Large intestine (tissue), 3 donors: ENCODE measurements around the gene STEAP3. TPM values are rescaled to one million over a fixed set of nuclear protein-coding genes. Genes with fewer than 3 reads are reported as not detected.

Source experiments
- DNase-seq, 2 donors: peaks; one replicate each; pipeline versions ENCODE4 v3.0.0 to v3.0.0-alpha.2; 2013
- H3K27ac ChIP-seq: one replicate; pipeline ENCODE4 v1.5.1; 2013; ENCODE audit warnings: low read length
- H3K27me3 ChIP-seq: 2 replicates; pipeline ENCODE4 v1.6.1; 2013; ENCODE audit warnings: low read length; ENCODE audit not compliant: control insufficient read depth, insufficient read depth
- H3K36me3 ChIP-seq: 2 replicates; pipeline ENCODE4 v1.6.1; 2013; ENCODE audit warnings: low read length; ENCODE audit not compliant: control insufficient read depth, insufficient read depth
- H3K4me1 ChIP-seq: one replicate; pipeline ENCODE4 v1.6.1; 2013; ENCODE audit warnings: low read length; ENCODE audit not compliant: control insufficient read depth, insufficient read depth
- H3K4me3 ChIP-seq: one replicate; pipeline ENCODE4 v1.5.1; 2013; ENCODE audit warnings: low read length
- H3K9me3 ChIP-seq: one replicate; pipeline ENCODE4 v1.6.1; 2013; ENCODE audit warnings: mild to moderate bottlenecking, low read depth, low read length, moderate library complexity; ENCODE audit not compliant: control insufficient read depth
- WGBS: methylation state at CpG from one replicate; pipeline ENCODE4 v1.1.5; 2013; ENCODE audit warnings: low lambda C conversion rate; ENCODE audit not compliant: insufficient coverage; 5-methylcytosine and 5-hydroxymethylcytosine counted together
- polyA plus RNA-seq: library from polyadenylated mRNA; unstranded; fragments of 120-200 nt; gene quantifications from one replicate; pipeline ENCODE4 v1.2.1, GENCODE V29; 2013

Gene STEAP3
- polyA plus RNA-seq, 1 donor, result 1.4 TPM

DNA sequence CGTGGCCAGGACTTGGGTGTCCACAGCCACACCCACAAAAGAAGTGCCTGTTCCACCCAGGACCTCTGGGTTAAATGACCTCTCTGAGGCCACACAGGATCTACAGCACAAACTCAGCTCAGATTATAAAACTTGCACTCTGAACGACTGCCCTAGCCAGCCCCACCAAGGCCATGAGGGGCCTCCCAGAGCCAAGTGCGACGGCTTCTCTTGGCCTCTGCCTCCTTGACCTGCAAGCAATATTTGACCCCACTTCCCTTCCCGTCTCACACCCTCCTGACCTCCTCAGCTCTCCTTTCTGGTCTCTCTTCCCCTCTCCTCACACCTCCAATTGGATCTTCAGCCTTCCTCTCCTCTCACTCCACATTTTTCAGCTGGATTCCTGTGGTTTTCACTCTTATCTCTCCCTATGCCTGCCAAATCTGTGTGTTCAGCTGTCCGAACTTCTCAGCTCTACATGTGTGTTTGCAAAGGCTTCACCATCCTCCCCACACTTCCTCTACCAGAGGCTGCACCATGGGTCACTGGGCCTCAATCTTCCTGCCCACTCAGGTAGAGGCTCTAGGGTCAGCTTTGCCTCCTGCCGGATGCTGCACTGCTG is 25.3 kb upstream of the STEAP3 start:
- no peak overlapping the region for H3K4me3 ChIP-seq
- H3K36me3 ChIP-seq, result no peaks in the 10 kb centered on the region
- H3K27me3 ChIP-seq, result peaks cover 20% of the 10 kb centered on the region
- no CpG with 5 or more reads among the region's 7 CpGs for WGBS
- H3K9me3 ChIP-seq, result no peaks in the 10 kb centered on the region
- H3K27ac ChIP-seq, result no peak overlapping the region
- DNase-seq, result no peak
- no peaks in the 10 kb centered on the region for H3K4me1 ChIP-seq

DNA sequence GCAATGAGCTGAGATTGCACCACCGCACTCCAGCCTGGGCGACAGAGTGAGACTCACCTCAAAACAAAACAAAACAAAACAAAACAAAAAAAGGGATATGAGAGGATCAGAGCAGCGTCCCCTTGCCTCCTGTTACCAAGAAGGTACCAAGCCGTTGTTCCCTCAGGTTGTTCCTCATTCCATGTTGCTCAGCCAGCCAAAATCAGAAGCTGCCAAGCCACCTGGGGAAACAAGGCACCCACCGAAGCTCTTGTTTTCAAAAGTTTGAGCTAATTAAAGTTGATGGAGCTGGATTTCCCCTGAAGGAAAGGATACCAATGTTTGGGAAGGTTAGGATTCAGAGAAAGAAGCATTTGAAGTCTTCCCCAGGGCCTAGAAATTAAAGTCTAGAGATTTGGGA is 21.8 kb upstream of the STEAP3 start:
- H3K27ac ChIP-seq, result no peak overlapping the region
- 100% methylated on average over 1 of the region's 5 CpGs for WGBS
- no peaks in the 10 kb centered on the region for H3K4me1 ChIP-seq
- no peaks in the 10 kb centered on the region for H3K9me3 ChIP-seq
- no peaks in the 10 kb centered on the region for H3K36me3 ChIP-seq
- no peak for DNase-seq
- peaks cover 12% of the 10 kb centered on the region for H3K27me3 ChIP-seq
- H3K4me3 ChIP-seq, result no peak overlapping the region

DNA sequence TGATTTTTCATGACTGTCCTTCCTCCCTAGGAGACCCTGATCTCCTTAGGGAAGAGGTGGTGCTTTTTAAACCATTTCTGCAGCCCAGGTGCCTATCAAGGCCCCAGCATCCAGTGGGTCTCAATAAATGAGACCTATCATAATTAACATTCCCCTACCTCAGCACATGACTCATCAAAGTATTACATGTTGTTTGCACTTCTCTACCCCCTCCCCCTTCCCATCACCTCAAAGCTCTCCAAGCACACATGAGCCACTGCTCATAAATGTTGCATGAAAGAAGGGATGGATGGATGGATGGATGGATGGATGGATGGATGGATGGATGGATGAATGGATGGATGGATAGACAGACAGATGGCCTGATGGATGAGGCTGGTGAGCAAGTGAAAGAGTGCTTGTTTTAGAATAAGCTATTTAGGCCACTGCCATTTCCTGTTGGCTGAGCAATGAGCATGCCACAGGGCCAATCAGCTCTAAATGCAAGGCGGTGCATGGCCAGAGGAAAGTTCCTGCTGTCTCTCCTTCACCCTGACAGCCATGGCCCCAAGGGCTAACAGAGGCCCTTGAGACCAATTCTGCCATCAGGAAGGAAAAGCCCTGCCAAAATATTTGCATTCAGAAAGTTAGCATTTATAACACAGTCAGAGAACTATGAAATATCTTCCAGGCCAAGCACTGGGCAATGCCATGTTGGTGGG is 20.9 kb upstream of the STEAP3 start:
- H3K4me3 ChIP-seq, result no peak overlapping the region
- no CpG with 5 or more reads among the region's 1 CpG for WGBS
- no peak overlapping the region for H3K27ac ChIP-seq
- no peaks in the 10 kb centered on the region for H3K9me3 ChIP-seq
- DNase-seq, result no peak
- peaks cover 11% of the 10 kb centered on the region for H3K27me3 ChIP-seq
- no peaks in the 10 kb centered on the region for H3K36me3 ChIP-seq
- H3K4me1 ChIP-seq, result no peaks in the 10 kb centered on the region

DNA sequence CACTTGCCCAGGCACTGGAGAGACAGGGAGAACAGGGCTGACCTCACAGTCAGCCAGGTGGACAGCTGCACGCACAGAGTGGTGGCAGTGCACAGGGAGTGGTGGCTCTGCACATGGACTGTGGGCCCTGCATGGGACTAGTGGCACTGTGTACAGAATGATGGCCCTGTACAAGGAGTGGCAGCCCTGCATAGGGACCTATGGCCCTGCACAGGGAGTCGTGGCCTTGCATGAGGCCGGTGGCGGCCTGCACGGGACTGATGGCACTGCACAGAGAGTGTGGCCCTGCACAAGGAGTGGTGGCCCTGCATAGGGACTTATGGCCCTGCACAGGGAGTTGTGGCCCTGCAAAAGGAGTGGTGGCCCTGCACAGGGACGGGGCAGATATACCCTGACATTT is 19.1 kb upstream of the STEAP3 start:
- H3K9me3 ChIP-seq, result no peaks in the 10 kb centered on the region
- H3K36me3 ChIP-seq, result no peaks in the 10 kb centered on the region
- no CpG with 5 or more reads among the region's 6 CpGs for WGBS
- H3K27me3 ChIP-seq, result peaks cover 1% of the 10 kb centered on the region
- H3K4me3 ChIP-seq, result no peak overlapping the region
- DNase-seq, result no peak
- H3K4me1 ChIP-seq, result no peaks in the 10 kb centered on the region
- no peak overlapping the region for H3K27ac ChIP-seq

DNA sequence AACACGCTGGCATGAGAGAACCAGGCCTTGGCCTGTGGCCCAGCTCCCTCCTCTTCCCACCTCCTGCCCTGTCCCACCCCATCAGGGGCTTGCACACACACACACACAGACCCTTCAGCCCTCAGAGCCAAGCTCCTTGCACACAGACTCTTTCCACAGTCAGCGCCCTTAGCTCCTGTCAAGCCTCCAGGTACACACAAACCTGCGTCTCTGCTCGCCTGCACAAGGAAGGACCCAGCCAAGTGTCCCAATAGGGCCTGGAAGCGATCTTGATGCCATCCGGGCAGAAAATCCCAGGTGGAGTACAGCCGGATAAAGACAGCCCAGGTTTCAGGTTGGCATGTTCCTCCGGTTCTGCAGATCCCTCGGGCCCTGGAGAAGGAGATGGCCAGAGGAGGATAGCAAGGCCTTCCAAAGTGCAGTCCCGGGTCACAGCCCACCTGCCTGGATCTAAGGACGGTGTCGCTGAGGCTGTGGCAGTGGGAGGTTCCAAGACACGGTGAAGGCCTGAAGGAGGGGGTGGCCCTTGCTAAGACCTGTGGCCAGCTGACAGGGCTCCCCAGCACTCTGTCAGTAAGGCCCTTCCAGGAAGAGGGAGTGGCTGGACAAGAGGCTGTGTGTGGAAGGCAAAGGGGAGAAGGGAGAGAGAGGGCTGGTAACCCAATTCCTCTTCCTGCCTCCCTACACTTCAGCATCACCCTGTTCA is 18.5 kb upstream of the STEAP3 start:
- no peak for DNase-seq
- WGBS, result no CpG with 5 or more reads among the region's 13 CpGs

DNA sequence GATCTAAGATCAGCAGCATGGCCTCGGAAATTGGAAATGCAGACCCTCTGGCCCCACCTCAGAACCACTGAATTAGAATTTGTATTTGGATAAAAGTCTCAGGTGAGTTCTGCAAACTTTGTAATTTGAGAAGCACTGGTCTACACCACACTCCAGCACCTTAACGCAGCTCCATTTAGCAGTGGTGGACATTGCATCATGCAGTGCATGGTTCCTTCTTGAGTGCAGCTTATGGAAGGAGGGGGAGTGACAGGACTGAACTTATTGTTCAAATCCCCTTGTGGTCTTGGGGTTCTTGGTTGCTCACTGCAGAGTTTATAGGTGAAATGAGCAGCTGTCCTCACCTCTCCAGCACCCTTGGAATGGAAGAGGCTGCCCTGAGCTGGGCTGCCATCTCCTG is 17.4 kb upstream of the STEAP3 start:
- DNase-seq, result no peak
- Histone ChIP-seq H3K36me3 (no peaks in the 10 kb centered on the region), H3K27me3 (peaks cover 11% of the 10 kb centered on the region), H3K9me3 (no peaks in the 10 kb centered on the region), H3K27ac (no peak overlapping the region), H3K4me3 (no peak overlapping the region), H3K4me1 (no peaks in the 10 kb centered on the region)
- WGBS, result no CpG with 5 or more reads among the region's 2 CpGs

More for the DNA sequence above, 18.5 kb upstream of the STEAP3 start:
- H3K27ac ChIP-seq, result no peak overlapping the region
- H3K27me3 ChIP-seq, result peaks cover 5% of the 10 kb centered on the region
- H3K4me3 ChIP-seq, result no peak overlapping the region
- H3K36me3 ChIP-seq, result no peaks in the 10 kb centered on the region
- no peaks in the 10 kb centered on the region for H3K4me1 ChIP-seq
- no peaks in the 10 kb centered on the region for H3K9me3 ChIP-seq

DNA sequence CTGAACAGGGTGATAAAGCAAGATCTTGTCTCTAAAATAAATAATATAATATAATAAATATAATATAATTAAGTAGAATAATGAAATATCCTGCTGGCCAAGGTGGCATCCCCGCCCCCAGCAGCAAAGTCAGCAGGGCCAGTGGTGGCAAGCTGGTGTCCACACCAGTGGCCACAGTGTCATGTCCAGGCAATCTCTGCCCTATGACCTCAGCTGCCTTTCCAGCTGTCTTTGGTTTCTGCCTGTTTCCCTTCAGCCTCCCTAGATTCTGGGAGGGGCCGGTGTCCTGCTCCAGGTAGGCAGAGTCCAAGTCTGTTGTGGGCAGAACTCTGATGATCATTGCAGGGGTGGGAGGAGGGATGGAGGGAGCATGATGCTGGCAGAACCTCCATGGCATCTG is 16.2 kb upstream of the STEAP3 start:
- Histone ChIP-seq H3K9me3 (no peaks in the 10 kb centered on the region), H3K4me1 (no peaks in the 10 kb centered on the region), H3K36me3 (no peaks in the 10 kb centered on the region), H3K27me3 (peaks cover 11% of the 10 kb centered on the region), H3K4me3 (no peak overlapping the region), H3K27ac (no peak overlapping the region)
- no peak for DNase-seq
- WGBS, result no CpG with 5 or more reads among the region's 2 CpGs

DNA sequence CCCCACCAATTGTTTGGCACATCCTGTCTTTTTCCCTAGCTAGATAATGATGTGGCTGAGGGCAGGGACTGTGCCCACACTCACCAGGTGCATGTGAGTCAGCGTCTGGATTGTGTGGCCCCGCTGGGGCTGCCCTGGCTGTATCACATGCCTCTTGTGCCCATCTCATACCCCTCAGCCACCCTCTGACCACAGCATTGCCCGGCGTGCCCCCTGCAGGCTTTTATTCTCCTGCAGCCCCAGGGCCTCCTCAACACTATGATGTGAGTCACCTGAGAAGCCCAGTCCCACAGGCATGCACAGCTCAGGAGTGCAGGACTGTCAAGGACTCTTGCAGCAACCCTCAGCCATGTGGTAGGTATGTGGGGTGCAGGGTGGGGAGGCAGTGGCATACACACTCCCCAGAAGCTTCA is 14.8 kb upstream of the STEAP3 start:
- no peak for DNase-seq
- Histone ChIP-seq H3K4me3 (no peak overlapping the region), H3K4me1 (no peaks in the 10 kb centered on the region), H3K36me3 (no peaks in the 10 kb centered on the region), H3K9me3 (no peaks in the 10 kb centered on the region), H3K27ac (no peak overlapping the region), H3K27me3 (peaks cover 11% of the 10 kb centered on the region)
- WGBS, result no CpG with 5 or more reads among the region's 4 CpGs

DNA sequence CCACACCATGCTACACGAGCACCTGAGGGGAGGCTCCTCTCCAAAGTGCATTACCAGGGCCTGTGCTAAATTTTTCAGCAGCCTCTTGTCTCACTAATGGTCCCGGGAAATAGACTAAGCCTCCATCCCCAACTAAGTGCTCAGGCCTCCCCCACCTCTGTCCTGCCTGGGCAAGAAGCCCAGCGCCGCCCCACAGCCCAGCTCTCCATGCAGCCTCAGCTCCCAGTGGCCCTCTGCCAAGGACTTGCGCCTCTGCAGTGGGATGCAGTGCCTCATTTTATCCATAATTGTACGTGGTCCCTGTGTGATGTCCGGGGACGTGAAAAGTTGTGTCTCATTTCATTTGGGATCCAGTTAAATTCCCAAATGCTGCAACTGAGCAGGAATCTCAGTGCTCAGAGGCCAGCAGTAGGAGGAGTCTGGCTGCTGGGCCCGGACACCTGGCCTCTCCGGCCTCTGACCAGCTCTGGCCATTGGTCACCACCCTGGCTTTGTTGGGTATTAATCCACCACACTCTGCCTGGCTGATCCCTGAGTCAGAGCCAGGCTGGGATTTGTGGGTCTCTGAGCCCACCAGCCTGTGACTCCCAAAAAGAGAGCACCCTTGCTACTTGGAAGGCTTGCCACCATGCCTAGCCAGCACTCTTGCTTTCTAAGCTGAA is 11.4 kb upstream of the STEAP3 start:
- no peaks in the 10 kb centered on the region for H3K9me3 ChIP-seq
- WGBS, result no CpG with 5 or more reads among the region's 10 CpGs
- no peak for DNase-seq

DNA sequence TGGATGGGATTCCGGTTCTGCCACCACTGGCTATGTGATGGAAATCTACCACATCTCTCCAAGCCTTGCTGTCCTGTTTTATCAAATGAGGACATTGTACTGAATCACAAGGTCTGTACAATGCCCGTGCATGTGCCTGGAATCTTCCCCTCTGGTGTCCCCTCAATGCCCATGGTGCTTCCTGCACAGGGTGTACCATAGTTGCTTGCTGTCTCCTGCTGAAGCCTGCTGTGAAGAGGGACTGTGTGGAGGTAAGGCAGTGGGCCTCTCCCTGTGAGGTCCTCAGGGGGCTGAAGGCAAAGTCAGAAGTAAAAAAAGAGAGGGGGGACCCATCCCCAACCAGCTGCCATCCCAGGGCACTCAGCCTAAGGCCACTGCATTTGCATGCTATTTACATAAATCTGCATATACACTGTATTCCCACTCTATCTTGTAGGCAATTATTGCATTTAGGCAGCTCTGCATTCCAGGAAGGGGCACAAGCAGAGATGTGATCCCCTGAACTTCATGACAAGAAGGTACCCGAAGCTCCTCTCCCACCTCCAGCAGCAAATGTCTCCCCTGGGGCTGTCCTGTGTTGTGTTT is 9.1 kb upstream of the STEAP3 start:
- Histone ChIP-seq H3K36me3 (no peaks in the 10 kb centered on the region), H3K4me1 (no peaks in the 10 kb centered on the region), H3K27ac (no peak overlapping the region), H3K9me3 (no peaks in the 10 kb centered on the region), H3K4me3 (no peak overlapping the region), H3K27me3 (peaks cover 14% of the 10 kb centered on the region)
- DNase-seq, result no peak
- no CpG with 5 or more reads among the region's 3 CpGs for WGBS

More for the DNA sequence above, 11.4 kb upstream of the STEAP3 start:
- no peak overlapping the region for H3K4me3 ChIP-seq
- H3K27ac ChIP-seq, result no peak overlapping the region
- H3K36me3 ChIP-seq, result no peaks in the 10 kb centered on the region
- H3K4me1 ChIP-seq, result no peaks in the 10 kb centered on the region
- H3K27me3 ChIP-seq, result peaks cover 14% of the 10 kb centered on the region
